NT2/D1 (cell line): ENCODE measurements around the gene SLC66A2.

ENCODE experiments used
- SUZ12 ChIP-seq: IDR thresholded peaks from 2 replicates; pipeline ENCODE4 v1.6.1; 2011; ENCODE audit not compliant: insufficient read length, insufficient read depth; ENCODE audit errors: extremely low read depth
- YY1 ChIP-seq: IDR thresholded peaks from 2 replicates; pipeline ENCODE4 v1.6.1; 2011; ENCODE audit not compliant: insufficient read length, insufficient read depth
- ZNF274 ChIP-seq: IDR thresholded peaks from 2 replicates; pipeline ENCODE4 v1.6.1; 2011; ENCODE audit warnings: mild to moderate bottlenecking, low read depth, low read length

- TF ChIP-seq ZNF274 (no peak), YY1 (no peak), SUZ12 (no peak)
These were observed 48.3 kb downstream of the SLC66A2 start for GRCh38 chr18:79903071-79903635.
